ENCODE data around the gene RSPH3.

The RSPH3 gene

DNA sequence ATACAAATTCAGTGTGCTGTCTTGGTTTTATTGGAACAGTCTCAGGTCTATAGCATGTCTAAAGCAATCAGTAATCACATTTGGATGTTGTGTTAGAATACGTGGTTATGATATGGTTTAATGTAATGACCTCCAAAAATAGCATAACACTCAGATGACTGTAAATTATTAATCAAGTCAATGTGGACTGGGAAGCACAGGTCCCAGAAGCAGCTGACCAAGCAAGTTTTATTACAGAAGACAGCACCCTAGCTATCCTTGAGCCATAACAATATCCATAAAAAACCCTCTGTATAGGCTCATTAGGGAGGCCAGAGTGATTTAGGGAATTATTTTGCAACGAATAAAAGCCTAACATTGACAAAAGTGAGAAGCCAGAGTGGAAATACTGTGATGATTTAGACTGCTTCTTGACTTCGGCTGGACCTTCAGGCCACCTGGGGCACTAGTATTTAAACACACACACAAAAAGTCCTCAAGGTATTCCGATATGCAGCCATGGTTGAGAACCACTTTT is 66.9 kb downstream of the RSPH3 start:
- DNase-seq, result no peak

DNA sequence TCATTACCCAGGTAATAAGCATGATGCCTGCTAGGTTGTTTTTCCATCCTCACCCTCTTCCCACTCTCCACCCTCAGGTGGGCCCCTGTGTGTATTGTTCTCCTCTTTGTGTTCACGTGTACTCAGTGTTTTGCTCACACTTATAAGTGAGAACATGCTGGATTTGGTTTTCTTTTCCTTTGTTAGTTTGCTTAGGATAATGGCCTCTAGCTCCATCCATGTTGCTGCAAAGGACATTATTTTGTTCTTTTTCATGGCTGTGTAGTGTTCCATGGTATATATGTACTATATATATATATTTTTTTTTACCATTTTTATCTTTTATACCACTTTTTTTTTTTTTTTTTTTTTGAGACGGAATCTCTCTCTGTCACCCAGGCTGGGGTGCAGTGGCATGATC is 71.9 kb downstream of the RSPH3 start:
- no peak for DNase-seq

DNA sequence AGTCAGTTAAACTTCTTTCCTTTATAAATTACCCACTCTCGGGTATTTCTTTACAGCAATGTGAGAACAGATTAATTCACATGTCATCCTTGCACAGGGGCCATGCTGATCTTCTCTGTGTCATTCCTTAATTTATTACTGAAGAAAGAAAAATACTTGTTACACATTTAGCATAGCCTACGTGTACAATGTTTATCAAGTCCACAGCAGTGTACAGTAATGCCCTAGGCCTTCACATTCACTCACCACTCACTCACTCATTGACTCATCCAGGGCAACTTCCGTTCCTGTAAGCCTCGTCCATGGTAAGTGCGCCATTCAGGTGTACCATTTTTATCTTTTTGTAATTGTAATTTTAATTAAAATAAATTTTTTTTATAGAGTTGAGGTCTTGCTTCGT is 73.6 kb downstream of the RSPH3 start:
- DNase-seq, result no peak

DNA sequence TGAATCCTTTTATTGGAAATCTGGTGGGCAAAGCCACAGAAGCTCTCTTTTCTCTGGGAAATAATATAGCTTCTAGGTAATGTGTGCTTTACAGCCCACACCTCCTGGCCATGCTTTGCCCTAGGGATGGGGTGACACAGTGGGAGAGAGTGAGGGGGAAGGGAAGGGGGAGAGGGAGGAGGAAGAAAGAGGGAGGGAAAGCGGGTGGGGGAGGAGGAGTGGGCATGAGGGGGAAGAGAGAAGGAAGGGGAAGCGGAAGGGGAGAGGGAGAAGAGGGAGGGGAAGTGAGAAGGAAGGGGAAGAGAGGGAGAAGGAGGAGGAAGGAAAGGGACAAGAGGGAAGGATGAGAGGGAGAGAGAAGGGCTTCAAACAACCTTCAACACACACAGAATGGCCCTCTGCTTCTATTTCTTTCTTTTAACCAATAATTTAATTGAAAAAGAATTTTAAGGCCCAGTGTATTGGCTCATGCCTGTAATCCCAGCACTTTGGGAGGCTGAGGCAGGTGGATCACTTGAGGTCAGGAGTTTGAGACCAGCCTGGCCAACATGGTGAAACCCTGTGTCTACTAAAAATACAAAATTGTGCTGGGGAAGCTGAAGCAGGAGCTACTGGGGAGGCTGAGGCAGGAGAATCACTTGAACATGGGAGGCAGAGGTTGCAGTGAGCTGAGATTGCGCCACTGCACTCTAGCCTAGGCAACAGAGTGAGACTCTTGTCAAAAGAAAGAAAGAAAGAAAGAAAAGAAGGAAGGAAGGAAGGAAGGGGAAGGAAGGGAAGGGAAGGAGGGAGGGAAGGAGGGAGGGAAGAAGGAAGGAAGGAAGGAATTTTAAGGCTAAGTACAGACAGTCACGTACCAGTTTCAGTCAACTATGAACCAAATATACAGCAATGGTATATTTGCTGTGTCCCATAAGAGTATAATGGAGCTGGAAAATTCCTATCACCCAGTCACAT is 75.2 kb downstream of the RSPH3 start:
- no peak for DNase-seq

DNA sequence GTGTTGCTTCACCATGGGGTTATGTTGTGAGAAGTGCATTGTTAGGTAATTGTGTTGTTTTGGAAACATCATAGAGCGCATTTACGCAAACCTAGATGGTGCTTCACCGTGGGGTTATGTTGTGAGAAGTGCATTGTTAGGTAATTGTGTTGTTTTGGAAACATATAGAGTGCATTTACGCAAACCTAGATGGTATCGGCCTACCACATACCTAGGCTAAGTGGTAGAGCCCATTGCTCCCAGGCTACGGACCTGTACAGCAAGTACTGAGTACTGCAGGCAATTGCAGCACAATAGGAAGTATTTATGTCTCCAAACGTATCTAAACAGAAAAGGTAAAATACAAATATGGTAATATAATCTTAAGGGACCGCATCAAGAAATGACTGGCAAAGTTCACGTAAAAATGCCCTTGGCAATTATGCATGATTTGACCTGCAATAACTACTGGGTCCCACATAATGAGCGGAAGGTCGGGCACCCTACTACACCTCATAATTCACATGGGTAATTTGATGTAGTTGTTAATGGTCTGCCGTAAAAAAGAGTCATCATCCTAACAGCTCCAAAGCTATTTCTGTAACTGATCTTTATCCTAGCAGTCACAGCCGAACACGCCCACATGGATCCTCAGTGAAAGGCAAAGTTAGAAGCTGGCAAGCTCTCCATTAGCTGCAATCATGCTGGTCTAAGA is 76.0 kb downstream of the RSPH3 start:
- no peak for DNase-seq
